Retina (tissue), 1 donor: ENCODE results near the gene CDK4.
A peak's percentile ranks its signal among the peaks of the same experiment; 100 is the strongest.

ENCODE experiments used
- DNase-seq: peaks from one replicate; pipeline ENCODE4 v3.0.0-alpha.2; 2016

CDK4 gene

DNA sequence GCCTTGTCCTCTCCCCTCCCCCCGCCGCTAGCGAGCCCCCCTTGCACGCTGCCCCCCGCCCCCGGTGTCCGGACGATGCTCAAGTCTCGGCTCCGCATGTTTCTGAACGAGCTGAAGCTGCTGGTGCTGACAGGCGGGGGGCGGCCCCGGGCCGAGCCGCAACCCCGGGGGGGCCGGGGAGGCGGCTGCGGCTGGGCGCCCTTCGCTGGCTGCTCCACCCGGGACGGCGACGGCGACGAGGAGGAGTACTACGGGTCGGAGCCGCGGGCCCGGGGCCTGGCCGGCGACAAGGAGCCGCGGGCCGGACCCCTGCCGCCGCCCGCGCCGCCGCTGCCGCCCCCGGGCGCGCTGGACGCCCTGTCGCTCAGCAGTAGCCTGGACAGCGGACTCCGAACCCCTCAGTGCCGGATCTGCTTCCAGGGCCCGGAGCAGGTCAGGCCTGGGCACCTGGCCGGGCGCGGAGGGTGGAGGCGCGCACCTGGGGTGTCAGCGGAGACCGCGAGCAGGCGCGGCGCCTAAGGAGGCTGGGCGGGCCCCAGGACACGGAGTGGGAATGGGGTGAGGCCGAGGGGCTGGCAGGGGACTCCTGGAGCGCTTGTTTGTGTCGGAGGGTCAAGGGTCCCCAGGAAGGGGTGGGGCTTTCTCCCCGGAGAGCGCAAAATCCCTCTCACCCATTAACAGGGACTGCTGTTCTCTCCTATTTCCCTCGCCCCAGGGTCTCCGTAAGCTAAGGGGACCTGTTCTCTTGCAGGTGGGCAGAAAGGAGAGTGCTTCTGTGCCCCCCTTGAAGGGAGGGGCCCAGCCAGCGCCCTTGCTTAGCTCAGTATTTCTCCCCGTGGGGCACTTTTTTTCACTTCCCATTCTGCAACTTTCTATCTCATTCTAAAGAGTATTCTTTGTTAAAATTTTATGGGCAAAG lies 3.6 kb upstream of the CDK4 start:
- peak; percentile 57 for DNase-seq

DNA sequence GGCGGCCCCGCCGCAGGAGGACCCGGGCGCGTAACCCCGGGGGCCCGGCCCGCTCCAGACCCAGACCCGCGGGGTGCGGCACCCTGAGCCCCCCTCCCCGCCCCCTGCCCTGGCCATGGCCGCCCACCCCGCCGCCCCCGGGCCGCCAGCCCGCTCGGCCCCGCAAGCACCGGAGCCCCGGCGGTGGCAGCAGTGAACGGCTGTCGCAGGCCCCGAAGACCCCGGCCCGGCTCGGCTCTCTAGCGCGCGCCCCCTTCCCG lies 3.0 kb upstream of the CDK4 start:
- DNase-seq, result no peak

DNA sequence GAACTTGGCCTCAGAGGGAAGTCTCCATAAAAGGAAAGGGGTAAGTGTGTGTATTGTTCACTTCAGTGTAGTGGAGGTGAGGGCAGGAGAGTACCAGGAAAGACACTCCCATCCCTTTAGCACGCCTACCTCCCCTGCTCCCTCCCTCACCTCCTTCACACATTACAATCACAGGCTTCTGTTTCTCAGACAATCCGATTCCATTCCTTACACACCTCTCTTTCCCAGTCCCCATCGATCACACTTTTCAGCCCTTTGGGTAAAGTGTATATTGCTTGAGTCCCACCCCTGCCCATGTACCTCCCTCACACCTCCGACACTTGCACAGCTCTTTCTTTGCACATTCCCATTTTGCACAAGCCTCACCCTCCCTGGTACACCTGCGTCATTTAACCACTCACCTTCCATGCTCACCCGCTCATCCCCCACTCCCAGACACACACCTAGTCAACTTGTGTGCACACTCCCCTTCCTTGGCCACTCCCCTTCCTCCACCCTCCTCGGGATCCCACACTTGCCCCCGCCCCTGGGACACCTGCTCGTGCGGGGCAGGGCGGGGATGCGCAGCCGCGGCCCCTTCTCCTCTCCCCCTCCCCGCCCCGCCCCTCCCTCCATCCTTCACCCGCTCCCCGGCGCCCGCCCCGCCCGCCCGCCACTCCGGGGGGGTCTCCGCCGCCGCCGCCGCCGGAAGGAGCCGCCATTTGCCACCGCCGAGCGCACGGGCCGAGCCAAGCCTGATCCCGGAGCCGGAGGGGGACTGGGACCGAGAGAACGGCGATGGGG lies 2.5 kb upstream of the CDK4 start, which contains the start of gene MARCHF9:
MARCHF9 (plus strand) TSS at position 693 of the 783 bp plus-strand sequence. CDS start 426 bp downstream, outside the sequence.
- DNase-seq, result peak; percentile 50

DNA sequence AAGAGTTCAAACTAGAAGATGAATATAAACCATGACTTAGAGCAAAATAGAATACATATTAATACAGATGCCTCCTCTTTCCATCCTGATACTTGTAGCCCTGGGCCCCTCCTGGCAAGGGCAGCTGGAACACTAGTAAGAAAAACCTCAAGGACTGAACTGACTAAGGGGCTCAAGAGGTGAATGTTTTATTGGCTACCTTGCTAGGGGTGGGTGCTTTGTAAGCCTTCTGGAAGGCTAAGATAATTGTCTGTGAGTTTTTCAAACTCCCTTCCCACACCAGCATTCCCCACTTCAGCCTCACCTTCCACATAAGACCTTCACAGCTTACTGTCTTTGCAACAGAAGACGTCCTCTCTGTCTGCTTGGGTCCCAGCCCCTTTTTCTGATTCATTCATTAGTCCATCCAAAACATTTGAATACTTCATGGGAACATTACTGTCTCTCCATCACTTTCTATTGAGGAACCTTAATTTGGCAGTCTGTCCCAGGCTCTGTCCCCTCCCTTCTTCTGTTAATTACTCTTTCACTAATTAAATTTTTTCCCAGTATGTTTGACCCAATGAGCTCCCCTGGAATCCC lies 1.7 kb upstream of the CDK4 start:
- DNase-seq, result no peak

DNA sequence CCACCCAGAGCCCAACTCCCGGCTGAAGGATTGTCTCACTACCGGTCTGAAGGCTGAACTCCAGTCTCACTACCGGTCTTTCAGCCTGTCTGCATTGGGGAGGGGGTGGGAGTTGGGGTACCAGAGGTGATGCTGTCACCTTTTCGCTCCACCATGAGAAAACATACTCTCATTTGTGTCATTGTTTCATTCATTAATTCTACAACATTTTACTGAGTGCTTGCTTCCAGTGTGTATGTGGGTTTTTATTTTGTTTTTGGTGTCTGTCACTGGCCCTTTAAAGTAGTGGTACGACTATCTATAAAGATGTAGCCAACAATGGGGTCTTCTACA lies 524 bp upstream of the CDK4 start:
- no peak for DNase-seq

DNA sequence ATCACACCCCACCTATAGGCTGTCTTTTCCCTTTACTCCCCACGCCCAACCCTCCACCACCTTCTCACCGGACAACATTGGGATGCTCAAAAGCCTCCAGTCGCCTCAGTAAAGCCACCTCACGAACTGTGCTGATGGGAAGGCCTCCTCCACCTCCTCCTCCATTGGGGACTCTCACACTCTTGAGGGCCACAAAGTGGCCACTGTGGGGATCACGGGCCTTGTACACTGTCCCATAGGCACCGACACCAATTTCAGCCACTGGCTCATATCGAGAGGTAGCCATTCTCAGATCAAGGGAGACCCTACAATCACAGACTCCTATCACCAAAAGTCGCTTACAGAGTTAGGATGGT lies 700 bp downstream of the CDK4 start:
- no peak for DNase-seq

DNA sequence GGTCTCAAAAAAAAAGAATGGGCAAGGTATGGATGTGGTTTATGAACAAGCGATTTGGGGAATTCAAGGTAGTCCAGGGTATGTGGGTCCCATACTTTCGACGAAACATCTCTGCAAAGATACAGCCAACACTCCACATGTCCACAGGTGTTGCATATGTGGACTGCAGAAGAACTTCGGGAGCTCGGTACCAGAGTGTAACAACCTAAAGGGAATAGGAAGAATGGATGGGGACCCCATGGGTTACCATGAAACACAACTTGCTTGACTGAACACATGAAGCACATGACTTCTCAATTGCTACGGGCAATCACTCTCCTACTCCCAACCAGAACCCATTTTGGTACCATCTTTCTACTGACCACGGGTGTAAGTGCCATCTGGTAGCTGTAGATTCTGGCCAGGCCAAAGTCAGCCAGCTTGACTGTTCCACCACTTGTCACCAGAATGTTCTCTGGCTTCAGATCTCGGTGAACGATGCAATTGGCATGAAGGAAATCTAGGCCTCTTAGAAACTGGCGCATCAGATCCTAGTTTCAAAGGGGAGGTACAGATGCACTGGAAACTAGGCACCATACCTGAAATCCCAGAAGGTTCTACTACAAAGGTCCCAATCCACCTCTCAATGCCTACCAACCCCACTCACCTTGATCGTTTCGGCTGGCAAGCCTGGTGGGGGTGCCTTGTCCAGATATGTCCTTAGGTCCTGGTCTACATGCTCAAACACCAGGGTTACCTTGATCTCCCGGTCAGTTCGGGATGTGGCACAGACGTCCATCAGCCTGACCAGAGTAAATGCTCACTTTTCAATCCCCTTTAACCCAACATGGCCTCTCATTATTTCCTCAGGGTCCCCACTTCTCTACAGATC lies 1.3 kb downstream of the CDK4 start:
- DNase-seq, result no peak

DNA sequence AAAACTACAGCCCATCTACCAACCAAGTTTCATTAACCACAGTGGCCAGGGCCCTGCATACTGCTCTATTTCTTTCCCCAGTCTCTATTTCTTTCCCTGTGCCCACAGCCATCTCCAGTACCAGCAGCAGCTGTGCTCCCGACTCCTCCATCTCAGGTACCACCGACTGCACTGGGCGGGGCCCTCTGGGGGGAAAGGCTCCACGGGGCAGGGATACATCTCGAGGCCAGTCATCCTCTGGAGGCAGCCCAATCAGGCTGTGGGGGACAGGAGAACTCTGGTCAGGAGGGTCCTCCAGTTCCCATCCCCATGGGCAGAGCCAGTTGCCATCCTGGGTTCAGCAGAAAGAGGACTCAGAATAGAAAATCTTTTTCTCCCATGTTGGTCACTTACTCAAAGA lies 3.0 kb downstream of the CDK4 start:
- DNase-seq, result no peak

DNA sequence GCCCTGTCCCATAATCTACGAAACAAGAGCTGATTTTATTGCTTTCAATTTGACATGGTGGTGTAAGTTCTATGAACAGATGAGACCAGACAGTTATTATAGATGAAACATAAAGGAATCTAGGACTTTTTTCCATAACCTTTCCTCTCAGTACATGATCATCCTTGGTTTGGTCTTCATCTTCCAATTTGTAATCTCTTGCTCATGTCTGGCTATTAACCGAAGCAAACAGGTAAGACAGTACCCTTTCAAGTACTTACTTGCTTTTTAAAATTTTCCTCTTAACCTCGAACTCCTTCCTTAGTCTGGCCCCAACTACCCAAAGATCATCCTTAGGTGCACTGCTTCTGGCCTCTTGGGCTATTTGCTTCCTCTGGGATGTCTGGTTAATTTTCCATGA lies 6.1 kb downstream of the CDK4 start:
- DNase-seq, result no peak

DNA sequence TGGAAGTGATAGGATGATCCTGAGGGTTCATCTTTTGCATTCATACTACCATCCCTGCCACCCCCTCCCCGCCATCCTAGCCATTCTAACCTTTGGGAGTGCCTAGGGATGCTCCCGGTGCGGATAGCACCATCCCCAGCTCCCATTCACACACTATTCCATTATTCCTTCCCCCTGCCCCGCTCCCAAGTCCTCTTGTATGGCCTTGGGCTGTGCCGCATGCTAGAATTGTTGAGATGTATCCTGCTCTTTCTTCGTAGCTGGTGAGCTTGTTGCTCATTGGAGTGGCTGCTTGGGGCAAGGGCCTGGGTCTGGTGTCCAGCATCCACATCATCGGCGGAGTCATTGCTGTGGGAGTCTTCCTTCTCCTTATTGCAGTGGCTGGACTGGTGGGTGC lies 6.6 kb downstream of the CDK4 start:
- DNase-seq, result no peak

DNA sequence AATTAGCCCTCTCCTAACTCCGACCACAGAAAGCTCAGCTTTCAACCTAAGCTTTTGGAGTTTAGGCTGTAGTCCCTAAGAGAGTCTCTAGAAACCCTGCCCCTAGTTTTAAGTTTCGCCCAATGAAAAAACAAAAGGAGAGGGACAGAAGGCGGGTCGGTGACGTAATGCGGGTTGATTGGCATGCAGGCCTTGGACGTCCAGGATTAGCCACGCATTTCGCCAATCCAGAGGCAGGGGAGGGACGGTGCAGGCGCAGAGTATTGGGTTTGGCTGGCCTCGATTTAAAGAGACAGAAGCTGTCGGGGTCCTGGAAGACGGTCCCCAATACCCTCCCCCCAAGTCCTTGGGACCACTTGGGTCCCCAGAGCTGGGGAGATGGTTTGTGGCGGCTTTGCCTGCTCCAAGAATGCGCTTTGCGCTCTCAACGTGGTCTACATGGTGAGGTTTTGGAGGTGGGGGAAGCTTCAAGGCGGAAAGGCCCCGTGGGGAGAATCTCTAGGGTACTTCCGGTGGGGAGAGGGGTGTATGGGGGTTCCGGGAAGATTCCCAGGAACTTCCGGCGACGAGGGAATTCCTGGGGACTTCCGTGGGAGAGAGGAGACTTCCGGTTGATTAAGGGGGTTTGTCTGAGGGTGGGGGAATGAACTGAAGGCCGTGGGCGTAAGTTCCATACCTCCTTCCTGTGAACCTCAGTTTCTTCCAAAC lies 7.2 kb downstream of the CDK4 start, which contains the start of gene TSPAN31:
TSPAN31 (plus strand) TSS at position 263 of the 708 bp plus-strand sequence; CDS start at position 379, 116 bp downstream.
- peak; percentile 97 for DNase-seq

DNA sequence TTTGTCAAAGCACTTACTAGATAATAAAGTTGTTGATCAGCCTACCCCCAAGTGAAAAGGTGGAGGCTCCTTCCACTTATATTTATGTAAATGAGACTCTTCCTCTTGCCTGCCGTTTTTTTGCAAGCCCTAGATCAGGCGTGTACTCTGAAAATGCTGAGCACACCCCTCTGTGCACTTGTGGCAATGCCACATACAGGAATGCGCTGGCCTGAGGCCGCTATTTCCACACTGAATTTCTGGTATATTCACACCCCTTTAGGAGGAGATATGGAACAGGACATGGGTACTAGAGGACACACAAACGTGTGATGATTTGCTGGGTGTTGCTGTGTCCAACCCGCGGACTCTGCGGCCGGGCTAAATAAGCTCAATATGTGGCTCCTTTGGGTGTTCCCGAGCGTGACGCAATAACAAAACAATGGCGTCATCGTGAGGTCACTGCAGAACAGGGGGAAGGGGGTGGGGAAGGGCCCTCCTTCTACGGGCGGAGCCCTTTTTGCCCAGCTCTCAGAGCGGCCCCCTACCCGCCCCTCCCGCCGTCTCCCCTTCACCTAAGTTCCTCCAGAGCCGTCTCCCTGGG lies 7.8 kb downstream of the CDK4 start:
- no peak for DNase-seq

DNA sequence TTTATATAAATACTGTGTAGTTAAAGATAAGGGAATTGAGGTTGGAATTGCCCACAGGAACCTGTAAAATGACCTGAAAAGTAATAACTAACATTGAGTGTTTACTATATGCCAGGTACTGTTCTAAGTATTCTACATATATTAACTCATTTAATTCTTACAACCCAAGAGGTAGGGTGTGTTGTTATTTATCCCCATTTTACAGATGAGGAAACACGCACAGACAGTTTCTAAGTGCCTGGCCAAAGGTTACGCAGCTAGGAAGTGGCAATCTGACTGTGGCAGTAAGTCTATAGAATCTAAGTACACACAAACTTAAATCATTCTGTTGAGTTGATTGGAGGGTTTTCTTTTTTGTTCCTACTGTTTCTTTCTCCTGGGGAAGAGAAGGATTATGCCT lies 8.3 kb downstream of the CDK4 start:
- no peak for DNase-seq

DNA sequence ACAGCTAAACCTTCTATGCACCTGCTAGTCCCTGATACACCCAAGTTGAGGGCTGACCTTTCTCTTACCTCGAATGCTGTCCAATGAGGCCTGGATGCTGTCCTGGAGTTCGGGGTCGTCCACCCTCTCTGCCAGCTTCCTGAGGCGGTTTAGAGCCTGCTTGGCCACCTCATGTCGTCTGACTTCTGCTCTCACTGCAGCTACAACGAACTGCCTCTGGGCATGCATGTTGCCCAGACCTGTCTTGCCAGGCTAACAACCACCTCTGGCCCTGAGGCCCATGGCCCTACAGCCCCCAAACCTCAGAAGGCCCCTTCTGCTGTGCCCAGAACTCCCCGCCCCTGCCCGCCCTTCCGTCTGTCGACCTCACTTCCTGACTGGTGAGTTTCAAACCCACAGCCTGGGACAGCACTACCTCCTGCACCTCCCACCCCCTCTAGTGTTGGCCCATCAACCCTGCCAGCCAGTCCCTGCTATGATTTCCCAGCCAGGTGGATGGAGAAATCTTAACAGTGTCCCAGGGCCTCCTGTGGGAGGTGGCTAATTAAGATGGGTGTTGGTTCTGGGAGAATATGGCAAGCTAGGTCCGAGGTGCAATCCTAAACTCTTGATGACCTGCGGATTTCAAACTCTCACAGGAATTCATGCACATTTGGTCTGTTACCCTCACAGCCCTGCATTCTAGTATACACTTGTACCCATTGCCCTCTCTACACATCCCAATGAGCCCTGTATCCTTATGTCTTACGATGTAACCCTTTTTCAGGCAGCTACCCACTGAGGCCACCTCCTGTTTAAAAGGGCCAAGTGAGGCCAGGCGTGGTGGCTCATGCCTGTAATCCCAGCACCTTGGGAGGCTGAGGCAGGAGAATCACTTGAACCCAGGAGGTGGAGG lies 10.0 kb downstream of the CDK4 start:
- no peak for DNase-seq

DNA sequence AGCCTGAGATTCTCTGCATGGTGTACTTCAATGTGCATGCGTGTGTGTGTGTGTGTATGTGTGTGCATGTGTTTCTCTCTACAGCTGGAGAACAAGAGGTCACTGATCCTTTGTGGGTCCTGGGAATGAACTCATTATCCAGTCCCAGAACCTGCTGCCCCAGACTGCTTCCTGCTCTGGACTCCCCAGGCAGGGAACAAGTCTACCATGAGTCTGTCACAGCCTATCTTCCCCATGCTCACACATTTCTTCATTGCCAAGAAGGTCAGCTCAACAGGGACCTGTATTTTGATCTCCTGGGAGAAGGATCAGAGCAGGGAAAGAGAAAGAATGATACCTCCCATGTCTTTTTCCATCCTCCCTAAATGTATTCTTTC lies 10.7 kb downstream of the CDK4 start:
- DNase-seq, result no peak

DNA sequence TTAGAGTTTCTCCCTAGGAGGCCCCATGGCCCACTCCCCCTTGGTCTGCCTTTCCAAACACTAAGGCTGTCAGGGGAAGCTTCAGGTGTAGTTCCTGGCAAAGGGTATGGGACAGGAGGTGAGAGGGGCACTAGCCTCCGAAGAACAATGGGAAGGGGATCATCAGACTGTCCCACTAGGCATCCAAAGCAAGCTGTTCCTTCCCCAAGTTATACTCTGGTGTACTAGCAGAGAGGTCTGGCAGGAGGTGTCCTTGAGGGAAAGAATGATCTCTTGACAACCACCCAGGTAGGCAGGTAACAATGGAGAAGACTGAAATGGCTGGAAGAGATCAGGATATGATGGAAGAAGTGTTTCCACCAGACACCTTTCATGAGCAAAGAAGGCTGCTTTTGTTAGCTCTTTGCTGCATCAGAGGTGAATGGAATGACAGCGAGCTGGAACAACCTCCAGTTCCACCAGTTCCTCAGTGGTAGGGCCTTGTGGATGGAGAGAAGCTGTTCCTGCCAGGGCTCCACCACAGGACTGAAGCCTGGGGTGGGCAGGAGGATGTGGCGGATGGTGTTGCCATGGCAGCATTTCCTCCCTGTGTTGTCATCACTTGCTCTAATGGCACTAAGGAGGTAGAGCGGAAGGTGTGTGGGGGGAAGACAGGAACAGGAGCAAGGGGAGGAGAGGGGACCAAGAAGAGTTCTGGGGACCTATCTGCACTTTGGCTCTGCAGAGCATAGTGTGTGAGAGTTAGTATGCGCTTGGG lies 11.3 kb downstream of the CDK4 start:
- no peak for DNase-seq

DNA sequence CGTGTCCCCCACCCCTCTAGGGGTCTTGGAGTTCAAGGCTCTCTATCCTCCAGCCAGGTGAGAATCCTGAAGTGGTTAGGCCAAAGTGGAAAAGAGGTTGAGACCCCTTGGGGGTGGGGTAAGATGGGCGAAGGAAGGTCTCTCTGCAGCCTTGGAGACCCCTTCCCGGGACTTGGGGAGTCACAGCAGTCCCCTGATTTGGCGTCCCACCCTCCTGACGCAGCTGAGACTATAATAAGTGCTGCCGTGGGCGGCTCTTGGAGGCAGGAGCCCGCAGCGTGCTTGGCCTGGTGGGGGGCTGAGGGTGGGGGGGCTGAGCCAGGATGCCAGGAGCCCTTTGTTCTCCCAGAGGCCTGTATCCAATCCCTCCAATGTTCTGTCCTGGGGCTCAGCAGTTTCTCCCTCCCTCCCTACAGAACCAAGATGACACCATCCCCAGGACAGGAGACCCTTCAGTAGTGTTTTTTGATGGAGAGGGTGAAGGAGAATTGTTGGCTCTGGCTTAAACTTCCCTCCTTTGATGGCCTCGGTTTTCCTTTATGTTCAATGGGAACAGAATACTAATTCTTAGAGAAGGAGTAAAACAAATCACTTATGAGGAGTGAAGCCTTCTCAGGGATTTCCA lies 12.1 kb downstream of the CDK4 start:
- DNase-seq, result no peak

DNA sequence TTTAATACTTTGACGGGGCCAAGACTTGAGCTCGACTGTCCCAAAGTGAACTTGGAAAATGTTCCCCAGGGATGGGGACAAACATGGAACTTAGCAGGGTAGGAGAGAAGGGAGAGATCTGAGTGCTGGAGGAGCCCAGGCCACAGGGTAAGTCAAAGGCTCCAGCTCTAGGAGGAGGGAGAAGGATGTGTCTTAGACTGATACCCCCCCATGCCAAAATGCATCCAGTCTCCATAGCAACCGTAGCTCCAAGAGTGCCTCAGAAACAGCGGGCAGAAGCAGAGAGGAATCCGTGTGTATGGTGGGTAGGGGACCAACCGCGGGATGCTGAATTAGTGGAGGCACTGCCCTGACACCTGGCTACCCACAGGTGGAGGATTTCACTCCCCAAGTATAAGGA lies 12.7 kb downstream of the CDK4 start:
- no peak for DNase-seq

DNA sequence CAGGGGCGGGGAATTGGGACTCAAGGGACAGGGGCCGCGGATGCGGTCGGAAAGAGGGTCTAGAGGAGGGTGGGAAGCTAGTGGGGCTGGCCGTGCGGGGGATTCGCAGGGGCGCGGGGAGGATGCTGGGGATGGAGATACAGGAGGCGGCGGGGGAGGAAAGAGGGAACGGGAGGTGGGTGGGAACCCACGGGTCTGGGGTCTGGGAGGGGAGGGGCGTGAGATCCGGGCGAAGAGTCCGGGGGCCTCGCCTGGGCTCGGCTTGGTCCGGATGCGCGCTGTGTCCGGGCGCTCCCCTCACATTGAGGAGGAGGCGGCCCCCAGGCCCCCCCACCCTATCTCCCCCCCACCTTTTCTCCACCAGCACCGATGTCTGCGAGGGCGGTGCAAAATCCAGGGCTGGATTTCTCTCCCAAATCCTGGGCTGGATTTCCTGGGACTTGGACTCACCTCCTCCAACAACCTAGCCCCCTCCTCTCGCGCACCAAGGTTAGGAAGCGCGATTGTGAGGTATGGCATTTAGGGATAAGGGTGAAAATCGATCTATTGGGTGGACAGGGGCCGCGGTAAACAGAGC lies 13.4 kb downstream of the CDK4 start, which contains the start of gene AGAP2:
AGAP2 (minus strand) TSS at position 82 of the 577 bp plus-strand sequence. CDS start 496 bp downstream, outside the sequence.
- peak; percentile 72 for DNase-seq
